ENCODE data around the gene PCNX2.
"Not testable (repeated sequence)": the region's sequence is repeated elsewhere in the genome, so short reads cannot be mapped to it uniquely, and the experiment has no call there.

Gene PCNX2

GRCh38 chr1:233005156-233005555 is 290.4 kb downstream of the PCNX2 start:
- DNase-seq = no peak

- DNase-seq = no peak
These were observed 291.1 kb downstream of the PCNX2 start for GRCh38 chr1:233004451-233004850.

- DNase-seq = not testable (repeated sequence)
These were observed 291.9 kb downstream of the PCNX2 start for GRCh38 chr1:233003638-233004037.

DNA sequence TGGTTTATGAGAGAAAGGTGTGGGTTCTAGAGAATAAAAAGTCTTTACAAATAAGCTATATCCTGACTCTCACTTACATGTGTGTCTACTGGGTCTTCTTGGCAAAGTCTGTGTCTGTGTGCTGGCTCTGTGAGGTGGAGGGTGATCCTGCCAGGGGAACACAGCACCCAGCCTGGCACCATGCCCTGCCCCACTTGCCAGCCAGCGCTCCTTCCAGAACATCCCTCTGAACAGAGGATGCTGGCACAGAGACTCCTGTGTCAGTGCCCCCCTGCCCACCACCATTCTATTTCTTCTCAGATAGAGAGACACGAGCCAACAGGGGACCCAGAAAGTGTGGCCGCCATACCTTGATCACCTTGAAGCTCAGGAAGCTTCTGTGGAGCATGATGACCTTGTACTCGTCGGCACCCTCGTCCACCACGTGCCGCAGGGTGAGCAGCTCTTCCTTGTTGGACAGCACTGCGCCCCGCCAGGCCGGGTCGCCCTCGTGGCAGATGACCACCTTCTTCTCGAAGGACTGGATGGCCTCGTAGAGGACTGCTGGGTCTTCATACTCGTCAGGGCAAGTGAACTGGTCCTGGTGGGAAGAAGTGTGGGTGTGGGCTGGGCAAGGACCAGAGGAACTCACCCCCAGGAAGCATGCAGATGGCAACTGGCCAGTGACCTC is 295.4 kb downstream of the PCNX2 start:
- no peak for DNase-seq

GRCh38 chr1:232998646-232999045 is 296.9 kb downstream of the PCNX2 start:
- no peak for DNase-seq

GRCh38 chr1:232998138-232998537 is 297.4 kb downstream of the PCNX2 start:
- no peak for DNase-seq

DNA sequence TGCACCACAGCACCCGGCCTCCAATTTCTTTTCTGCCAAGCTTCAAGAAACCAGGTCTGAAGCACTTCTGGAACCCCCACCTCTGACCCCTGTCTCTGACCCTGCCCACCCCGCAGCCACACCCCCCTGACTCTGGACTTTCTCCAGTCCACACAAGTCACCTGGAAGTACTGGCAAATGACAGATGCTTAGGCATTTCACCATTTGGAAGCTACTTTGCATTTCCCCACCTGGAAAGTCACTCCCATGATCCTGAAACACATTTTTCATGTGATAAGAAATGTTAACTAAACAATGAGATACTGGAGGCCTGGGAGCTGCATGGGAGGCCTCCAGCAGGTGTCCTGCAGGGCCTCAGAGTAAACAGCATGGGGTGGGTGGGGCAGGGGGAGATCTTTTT is 299.4 kb downstream of the PCNX2 start:
- no peak for DNase-seq

- no peak for DNase-seq
These were observed 300.3 kb downstream of the PCNX2 start for GRCh38 chr1:232995189-232995588.

GRCh38 chr1:232993555-232993954 is 302.0 kb downstream of the PCNX2 start:
- DNase-seq = no peak

GRCh38 chr1:232992227-232992626 is 303.3 kb downstream of the PCNX2 start:
- no peak for DNase-seq

- no peak for DNase-seq
These were observed 304.3 kb downstream of the PCNX2 start for GRCh38 chr1:232991238-232991637.

DNA sequence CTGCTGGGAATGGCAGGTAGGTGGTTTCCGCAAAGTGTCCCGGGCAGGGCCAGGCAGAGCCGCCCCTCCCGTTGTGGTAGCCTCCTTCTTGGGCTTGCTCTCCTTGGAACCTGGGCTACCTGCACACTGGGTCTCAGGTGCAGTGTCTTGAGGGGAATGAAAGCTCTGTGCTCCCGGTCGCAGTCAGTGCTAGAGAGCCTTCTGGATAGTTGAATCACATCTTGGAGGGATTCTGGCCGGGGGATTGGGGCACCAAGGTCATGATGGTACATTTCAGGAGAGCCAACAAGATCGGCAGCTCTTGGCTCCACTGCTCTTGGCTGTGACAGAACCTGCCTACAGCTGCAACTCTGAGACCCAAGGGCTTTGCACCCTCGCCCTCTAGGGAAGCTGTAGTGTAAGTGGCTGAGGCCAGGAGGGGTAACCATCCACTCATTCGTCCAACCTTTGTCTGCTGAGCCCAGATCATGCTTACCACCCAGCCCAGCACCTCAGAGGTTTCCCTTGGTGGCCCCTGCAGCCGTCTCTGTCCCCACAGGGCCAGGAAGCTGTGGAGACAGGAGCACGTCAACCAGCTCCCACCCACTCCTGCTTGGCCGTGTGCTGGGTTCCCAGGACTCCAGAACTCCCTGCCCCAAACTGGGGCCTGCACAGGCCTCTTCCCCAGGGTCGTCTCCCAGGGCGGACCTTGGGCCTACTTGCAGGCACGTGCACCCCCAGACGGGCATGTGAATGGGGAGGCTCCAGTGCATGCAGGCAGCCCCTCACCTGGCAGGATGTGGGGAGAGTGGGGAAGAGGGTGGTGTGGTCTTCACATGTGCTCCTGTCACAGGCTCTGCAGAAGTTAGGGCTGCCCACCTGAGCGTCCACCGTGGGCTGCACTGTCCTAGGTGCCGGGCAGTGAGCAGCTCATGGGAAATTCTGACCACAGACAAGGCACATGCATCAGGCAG is 305.1 kb downstream of the PCNX2 start:
- no peak for DNase-seq

DNA sequence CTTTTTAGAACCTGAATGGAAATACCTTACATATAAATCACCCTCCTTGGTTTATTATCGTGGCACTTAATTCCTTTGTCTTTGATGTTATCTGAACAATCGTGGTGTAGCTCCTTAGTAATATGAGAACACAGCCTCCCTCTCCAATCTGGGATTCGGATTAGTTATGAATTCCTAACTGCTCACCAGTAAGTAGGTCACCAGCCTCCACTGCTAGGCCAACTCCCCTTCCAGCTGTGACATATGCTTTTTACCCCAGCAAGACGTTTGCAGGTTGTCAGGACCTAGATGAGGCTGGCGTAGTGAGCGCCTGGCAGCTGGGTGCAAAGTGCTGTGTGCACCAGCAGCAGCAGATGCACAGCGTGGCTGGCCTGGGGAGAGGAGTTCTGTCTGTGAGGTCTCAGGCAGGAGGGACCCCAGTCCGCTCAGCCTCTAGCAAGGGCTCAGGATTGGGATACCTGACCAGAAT is 306.9 kb downstream of the PCNX2 start:
- no peak for DNase-seq

GRCh38 chr1:232987774-232988140 is 307.8 kb downstream of the PCNX2 start:
- DNase-seq = no peak

- DNase-seq = no peak
These were observed 308.3 kb downstream of the PCNX2 start for GRCh38 chr1:232987046-232987773.

- no peak for DNase-seq
These were observed 309.0 kb downstream of the PCNX2 start for GRCh38 chr1:232986527-232986922.

DNA sequence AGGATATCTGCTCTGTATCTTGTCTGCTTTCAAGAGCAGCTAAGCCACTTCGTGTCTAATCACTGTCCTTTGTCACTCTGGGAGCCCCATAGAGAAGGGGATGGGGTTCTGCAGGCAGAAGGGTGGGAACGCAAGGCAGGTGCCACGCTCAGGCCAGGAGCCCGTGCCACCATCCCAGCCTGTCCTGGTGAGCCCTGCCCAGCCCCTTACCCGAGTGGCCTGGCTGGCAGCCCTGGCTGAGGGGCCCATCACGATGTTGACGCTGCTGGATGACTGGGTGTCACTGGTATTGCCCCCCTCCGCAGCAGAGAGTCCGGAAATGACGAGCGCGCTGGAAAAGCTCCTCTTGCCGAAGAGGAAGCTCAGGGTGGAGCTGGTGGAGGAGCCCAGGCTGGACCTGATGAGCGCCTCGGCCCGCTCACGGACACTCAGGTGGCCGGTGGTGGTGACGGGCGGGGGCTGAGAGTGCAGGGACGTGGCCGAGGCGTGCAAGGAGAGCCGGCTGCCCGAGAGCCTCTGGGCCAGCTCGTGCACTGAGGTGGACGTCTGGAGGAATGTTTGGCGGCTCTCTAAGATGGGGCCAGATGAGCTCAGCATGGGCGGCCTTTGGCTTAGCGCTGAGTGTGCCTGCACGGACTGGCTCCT is 309.5 kb downstream of the PCNX2 start:
- DNase-seq = no peak

- DNase-seq = no peak
These were observed 310.7 kb downstream of the PCNX2 start for GRCh38 chr1:232984577-232985425.

DNA sequence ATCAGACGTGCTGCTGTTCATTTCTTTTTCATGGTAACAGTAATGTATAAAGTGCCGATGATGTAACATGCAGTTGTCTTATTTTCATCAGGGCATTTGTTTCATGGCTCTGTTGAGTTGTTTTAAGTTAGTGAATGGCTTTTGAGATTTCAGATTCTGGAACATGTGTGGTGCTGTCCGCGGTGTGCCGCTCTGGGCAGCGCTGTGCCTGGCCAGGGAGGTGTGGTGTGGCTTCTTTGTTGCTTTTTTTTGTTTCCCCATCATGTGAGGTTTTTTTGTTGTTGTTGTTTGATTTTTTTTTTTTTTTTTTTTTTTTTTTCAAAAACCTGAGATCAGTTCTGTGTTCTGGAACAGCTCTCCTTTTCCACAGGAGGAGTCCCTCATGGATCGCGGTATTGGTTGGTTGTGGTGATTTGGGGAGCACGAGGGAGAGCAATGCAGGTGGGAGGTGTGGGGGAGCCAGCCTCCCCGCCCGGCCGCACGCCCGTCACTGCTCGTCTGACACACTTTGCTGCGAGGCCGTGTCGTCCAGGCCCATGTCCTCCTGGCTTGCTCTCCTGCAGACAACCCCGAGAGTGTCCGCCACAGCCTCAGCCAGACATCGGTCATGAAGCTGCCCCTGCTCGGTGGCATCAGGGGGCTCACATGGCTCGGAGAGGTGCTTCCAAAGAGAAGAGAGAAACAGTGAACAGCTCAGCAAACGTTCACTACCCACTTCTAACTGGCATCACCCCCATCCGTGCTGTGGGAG is 311.5 kb downstream of the PCNX2 start:
- DNase-seq = no peak

- no peak for DNase-seq
These were observed 312.1 kb downstream of the PCNX2 start for GRCh38 chr1:232983375-232983774.

All from suppressor macrophage treated with lipopolysaccharide for 1 hour (primary cell).